CD4-positive, alpha-beta T cell treated with Interleukin-4 for 1 hour (primary cell): ENCODE results near the gene AP5M1.
"Not testable (repeated sequence)": the region's sequence is repeated elsewhere in the genome, so short reads cannot be mapped to it uniquely, and the experiment has no call there.

Source experiments
- DNase-seq, 2 donors: peaks; one replicate each; pipeline ENCODE4 v3.0.0-alpha.2; 2020 to 2022

The AP5M1 gene

DNA sequence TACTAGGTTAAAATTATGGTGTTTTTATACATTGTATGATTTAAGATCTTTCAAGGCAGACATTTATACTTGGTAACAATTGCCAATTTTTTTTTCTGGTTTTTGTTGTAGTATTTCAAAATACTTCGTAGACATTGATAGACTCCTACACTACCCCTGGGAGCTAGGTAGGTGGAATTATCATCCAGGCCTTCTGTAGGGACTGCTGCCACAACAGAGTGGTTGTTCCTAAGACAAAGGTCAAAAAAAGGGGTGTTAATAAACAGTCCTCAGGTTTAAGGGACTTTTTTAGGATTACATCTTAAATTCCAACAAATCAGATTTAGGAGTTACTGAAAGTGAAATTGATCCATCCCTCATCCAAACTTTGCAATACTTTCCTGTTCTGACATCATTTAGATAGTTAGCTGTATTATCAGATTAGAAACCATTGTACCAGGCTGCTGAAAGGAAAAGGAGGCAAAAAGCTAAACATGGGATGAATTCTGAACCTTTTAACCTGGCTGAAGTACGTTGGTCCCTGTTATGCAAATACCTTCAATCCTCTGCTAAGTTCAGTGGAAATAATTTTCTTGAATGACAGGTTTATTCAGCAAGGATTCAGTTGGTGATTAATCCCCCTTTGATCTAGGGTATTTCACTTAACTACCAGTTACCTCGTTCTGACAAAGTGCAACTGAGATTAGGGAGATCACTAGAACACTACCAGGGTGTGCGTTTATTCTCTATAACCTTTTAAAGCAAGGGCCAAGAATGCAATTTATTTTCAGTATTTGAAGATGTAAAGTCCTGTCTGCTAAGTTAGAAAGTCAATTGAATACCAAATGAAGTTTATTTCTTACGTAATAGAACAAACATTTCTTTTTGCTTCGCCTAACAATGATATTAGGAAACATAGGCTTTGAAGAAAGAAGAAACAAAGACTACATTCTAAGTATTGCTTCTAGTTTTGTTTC lies 23.2 kb downstream of the AP5M1 start:
- DNase-seq, result no peak

DNA sequence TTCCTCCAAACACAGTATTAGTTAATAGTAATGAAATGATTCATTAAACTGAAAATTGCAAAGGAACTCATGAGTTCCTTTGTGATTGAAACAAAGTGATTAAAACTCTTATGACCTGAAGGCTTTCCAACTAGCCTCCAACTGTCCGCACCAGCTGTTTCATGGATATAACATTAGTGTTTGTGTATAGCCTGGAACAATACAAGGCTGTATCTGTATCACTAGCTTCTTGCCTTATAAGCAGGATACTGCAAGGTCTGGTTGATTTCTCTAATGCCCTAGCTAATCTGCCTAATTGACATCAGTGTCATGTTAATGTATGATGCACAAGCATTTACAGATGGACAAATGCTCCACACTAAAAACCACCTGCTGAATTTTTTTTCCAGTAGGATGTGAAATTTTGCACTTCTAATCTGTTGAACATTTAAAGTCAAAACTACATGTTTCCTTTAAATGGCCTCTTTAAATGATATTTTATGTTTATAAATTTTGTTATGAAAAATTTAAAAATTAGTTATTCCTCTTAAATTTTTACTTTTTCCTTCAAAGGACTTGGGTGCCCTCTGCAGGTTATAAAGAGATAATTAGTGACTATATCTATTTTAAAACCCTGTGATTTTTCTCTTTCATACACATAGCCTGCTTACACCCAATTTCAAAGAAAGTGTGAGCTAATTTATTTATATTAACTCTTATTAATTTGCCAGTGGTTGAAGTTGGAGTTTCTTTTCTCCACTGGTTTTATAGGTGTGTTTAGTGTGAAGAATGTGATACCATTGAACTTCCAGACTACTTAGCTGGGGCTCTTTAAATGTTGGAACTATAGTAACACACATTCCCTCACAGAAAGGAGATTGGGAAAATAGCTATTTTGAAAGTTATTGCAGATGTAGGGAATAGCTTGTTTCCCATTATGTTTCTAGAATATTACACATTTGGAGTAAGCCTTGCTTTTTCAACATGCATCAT lies 25.4 kb downstream of the AP5M1 start:
- peak in 1 of 2 donors; percentile 16 for DNase-seq

DNA sequence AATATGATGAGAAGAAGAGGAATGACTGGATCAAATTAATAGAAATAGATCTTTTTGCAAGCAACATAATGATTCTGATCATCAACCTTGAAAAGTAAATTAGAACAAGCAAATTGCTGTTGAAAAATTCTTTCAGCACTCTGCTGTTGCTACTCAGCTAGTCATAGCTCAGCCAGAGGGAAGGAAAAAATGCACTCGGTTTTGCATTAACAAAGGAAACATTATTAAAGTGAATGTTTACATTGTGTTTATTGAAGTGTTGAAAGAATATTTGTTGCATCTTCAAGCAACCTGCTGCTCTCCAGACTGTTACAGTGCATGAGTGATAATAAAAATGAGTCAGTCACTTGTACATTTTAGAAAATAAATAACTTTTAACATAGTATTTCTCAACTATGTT lies 26.5 kb downstream of the AP5M1 start:
- no peak for DNase-seq

DNA sequence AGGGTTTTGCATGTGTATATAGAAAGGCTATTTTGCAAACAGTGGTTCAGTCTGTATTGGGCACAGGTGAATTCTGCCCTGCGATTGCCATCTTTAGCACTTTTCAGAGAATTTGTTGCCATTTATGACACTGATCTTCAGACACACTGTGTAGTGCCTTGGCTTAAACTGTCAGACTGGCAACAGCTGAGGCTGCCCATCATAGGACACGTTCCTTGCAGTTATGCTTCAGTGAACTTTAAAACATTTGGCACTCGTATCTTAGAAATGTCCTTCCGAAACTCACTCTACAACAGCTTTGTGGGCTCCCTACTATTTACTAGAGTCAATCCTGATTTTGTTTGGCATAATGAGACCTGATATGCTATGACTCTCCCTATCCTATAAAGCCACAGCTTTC lies 29.1 kb downstream of the AP5M1 start:
- DNase-seq, result no peak

DNA sequence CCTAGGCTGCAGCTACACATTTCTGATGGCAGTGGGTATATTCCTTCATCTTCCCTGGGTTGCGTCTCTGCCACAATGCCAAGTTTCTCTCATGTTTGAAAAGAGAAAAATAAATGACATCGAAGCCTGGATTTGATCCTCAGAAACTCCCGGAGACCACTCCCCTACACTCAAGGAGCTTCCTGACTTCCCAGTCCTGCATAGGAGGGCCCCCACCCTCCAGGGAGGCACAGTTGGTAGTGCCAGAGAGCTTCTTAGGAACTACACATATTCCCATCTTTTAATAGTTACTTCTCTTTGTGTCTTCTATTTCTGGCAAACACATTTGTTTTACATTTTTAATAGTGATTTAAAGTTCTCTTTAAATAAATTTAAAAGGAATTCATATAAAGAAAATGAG lies 30.7 kb downstream of the AP5M1 start:
- DNase-seq, result no peak

DNA sequence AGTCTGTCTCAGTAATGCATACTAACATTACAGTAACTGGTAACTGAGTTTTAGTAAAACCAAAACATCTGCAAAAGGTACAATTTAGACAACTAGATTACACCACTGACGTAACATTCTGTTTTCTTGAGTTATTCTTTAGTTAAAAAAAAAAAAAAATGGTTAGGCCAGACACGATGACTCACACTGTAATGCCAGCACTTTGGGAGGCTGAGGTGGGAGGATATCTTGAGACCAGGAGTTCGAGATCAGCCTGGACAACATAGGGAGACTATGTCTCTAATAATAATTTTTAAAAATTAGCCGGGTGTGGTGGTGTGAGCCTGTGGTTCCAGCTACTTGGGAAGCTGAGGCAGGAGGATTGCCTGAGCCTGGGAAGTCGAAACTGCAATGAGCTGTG lies 34.1 kb downstream of the AP5M1 start:
- DNase-seq, result no peak

DNA sequence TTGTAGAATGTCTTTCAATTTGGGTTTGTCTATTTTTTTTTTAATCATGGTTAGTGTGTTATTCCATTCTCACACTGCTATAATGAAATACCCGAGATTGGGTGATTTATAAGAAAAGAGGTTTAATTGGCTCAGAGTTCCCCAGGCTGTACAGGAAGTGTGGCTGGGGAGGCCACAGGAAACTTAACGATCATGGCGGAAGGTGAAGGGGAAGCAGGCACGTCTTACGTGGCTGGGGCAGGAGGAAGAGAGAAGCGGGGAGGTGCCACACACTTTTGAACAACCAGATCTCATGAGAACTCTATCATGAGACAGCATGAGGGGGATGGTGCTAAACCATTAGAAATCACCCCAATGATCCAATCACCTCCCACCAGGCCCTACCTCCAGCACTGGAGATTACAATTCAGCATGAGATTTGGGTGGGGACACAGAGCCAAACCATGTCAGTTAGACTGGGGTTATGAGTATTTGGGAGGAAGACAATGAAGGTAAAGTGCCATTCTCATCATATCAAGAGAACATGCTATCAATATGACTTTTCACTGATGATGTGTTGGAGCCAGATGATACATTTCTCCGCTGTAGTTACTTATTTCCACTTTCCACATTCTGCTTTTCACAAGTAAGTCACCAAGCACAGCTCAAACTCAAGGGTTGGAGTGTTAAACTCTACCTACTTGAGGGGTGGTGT lies 45.8 kb downstream of the AP5M1 start:
- no peak for DNase-seq

DNA sequence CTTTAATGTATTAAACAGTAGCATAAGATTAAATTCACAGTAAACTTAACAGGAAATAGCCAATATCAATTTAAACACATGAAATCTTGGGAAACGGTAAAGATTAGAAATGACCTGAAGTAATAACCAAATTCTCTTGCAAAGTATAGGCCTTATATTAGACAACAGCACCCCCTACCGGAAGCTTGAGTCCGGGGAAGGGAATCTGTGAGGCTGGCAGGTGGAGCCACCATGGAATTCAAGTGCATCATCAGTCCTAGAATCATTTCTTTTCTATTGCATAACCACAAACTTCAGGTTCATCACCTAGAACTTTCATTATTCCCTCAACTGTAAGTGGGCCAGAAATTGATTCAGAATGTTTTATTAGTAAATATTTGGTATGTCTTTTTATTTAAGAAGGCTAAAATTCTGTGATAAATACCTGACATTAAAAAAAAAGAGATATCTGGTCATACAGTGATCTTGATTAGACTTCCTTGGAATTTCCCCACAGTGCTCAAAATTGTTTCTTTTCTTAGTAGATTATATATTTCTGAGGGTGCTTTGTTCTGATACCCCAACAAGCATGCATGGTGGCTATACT lies 48.6 kb downstream of the AP5M1 start:
- DNase-seq, result peak; percentile 62 to 76

DNA sequence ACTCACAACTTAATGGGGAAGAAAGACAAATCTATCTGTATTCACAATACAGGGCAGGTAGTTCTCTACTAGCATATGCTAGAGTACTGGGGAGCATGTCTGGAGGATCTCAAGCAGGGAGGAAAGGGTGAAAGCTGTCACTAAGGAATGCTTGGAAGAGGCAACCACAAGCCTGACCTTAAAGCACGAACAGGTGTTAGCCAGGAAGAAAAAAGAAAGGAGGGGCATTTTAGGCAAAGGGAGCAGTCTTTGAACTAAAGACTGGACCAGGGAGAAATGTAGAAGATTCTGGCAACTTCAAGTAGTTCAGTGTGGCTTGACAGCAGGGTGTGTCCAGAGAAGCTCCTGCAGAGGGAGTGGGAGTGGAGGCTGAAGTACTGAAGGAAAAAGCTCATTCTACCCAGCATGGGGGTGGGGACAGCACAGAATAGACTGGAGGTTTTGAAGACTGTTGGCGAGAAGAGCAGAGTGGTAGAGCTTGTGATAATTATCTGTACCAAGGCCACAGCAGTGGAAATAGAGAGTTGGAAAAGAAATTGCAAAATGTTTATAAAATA lies 50.9 kb downstream of the AP5M1 start:
- DNase-seq, result no peak

DNA sequence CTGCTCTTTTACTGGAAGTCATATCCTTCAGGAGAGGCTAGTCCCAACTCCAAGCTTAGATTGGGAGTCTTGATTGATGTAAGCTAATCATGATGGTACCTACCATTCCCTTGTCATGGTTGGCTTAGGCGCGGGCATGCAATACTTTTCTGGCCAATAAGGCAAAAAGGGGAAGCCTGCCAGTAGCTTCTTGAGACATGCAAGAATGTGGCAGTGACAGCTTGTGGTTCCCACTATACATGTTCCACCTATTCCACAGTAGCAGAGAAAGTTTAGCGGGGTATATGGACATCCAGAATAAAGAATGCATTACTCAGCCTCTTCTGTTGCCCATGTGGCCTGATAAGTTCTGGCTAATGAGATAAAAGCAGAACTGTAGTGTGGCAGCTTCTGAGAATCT lies 55.0 kb downstream of the AP5M1 start:
- no peak for DNase-seq

DNA sequence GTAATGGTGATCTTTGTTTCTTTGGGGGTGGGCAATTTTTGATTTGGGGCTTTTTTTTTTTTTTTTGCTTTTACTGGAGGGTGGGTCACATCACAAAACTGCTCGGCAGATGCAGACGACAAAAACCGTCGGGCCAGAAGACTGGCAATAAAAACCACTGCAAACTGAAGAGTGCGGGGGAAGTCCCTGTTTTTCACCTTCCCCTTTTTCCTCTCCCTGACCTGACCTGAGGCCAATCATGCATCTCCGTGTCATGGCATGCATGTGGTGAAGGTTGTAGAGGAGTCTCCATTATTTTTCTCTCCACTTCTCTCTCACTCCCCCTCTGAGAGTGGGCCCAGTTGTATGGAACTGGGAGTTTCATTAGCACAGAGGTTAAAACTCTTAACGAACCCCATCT lies 57.5 kb downstream of the AP5M1 start:
- no peak for DNase-seq

DNA sequence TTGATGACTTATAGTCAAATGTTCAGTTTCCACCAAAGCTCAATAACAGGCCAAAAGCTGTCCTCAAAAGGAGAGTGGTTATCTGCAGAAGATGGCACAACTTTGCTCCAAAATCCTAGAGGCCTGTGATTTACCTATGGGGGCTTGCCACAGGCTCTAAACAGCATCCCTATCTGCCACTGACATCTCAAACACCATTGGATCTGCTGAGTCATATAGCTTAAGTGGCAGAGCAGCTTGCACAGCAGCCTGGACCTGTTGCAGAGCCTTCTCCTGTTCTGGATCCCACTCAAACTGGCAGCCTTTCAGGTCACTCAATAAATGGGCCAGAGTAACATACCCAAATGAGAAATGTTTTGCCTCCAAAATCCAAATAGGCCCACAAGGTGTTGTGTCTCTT lies 61.1 kb downstream of the AP5M1 start:
- no peak for DNase-seq

DNA sequence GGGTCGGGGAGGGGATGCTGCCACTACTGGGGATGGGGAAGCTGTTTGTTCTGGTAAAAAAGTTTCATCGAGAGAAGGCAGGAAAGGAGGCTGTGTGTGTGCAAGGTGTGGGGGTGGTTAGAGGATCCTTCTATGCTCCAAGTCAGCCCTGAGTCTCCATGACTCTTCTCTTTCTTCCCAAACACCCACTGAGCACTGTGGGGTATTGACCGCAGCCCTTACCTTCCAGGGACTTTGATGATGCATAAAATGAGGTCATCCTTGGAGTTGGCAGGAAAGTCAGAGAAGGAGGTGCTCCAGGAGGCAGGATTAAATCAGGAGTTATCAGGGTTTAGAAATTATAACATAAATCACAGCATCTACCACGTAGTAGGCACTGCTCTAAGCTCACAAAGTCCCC lies 63.7 kb downstream of the AP5M1 start:
- DNase-seq, result not testable (repeated sequence)

DNA sequence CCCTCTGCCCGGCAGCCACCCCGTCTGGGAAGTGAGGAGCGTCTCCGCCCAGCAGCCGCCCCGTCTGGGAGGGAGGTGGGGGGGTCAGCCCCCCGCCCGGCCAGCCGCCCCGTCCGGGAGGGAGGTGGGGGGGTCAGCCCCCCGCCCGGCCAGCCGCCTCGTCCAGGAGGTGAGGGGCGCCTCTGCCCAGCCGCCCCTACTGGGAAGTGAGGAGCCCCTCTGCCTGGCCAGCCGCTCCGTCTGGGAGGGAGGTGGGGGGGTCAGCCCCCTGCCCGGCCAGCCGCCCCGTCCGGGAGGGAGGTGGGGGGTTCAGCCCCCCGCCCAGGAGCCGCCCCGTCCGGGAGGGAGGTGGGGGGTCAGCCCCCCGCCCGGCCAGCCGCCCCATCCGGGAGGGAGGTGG lies 65.0 kb downstream of the AP5M1 start:
- DNase-seq, result not testable (repeated sequence)

DNA sequence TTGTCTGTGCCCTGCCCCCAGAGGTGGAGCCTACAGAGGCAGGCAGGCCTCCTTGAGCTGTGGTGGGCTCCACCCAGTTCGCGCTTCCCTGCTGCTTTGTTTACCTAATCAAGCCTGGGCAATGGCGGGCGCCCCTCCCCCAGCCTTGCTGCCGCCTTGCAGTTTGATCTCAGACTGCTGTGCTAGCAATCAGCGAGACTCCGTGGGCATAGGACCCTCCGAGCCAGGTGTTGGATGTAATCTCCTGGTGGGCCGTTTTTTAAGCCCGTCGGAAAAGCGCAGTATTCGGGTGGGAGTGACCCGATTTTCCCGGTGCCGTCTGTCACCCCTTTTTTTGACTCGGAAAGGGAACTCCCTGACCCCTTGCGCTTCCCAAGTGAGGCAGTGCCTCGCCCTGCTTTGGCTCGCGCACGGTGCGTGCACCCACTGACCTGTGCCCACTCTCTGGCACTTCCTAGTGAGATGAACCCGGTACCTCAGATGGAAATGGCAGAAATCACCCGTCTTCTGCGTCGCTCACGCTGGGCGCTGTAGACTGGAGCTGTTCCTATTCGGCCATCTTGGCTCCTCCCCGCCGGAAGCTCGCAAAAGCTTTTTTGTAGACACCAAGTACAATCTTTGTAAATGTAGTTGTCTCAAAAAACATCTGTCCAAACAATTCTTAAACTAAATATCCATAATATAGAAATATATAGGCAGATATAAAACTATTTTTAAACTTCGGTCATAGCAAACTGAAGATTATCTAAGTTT lies 75.0 kb downstream of the AP5M1 start:
- DNase-seq, result not testable (repeated sequence)

DNA sequence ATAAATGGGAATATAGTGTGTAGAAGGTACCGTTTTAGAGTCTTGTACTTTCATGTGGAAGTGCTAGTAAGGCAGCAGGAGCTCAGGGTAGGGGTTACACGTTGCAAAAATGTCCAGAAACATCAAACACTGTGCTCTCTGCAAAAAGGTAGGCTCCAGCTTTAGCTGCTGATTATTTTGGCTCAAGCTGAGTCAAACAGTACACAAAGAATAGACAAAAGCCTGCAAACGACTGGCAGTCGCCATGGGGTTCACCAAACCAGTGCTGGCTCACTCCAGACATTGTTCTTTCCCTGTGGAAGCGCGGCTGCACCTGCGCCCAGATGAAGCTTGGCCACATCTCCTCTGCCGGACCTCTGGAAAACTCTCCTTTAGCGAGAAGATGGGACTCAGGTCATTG lies 76.3 kb downstream of the AP5M1 start:
- DNase-seq, result no peak

DNA sequence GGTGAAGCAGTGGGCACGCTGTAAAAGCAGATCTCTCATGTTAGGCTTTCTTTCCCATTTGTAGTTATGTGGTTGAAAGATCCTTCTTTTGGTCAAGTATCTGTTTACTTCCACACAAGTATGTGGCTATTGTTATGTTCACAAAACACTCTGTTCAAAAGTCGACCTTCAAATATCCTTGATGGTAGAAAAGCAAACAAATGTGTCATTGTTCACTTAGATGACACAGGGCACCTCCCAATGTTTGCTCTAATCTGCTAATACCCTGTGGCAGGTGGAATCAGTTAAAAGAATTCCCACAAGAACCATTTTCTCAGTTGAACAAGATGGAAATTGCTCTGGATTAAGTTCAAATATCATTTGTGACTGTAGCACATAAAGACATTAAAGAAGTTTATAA lies 78.0 kb downstream of the AP5M1 start:
- no peak for DNase-seq
